ENCODE results near the gene NTNG1. TPM values are rescaled to one million over a fixed set of nuclear protein-coding genes. Genes with fewer than 3 reads are reported as not detected.

NTNG1 gene
- total and polyA plus RNA-seq, 11 donors: 4.6 TPM; not detected in 10

DNA sequence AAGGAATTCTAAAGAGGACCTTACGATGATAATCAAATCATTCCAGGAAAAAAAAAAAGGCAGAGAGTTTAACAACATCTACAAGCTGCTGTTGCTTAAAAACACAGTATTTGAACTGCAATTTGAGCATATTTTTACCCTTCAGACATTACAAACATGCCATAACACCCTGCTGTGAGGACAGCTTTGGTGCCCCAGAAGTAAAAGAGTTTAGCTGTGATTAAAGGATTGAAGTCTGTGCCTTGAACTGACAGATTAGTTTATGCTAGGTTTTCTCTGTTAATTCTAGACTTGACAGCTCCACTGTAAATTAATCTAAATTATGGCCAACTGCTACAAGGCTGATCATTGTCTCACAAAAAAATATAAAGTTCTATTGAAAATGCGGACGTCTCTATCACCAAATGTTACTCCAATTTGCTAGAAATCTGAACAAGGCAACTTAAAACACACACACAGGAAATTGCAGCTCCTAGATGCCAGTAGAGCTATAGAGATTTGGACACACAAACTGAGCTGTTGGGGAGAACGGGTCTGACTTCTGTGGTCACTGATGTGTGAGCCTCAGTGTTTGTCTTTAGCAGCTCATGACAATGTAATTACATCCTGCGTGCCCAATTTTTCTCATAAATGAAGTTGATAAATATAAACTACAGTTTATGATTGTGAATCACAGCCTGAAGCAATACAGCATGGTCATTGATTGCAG is 217.9 kb downstream of the NTNG1 start:
- H3K27ac ChIP-seq: no peak overlapping the region
- no peak for DNase-seq
- no peaks in the 10 kb centered on the region for H3K27me3 ChIP-seq
- ATAC-seq: no peak
- TF ChIP-seq POLR2A (IDR thresholded peaks at IDR 0.05): no peak
- TF ChIP-seq, protein P1, sequence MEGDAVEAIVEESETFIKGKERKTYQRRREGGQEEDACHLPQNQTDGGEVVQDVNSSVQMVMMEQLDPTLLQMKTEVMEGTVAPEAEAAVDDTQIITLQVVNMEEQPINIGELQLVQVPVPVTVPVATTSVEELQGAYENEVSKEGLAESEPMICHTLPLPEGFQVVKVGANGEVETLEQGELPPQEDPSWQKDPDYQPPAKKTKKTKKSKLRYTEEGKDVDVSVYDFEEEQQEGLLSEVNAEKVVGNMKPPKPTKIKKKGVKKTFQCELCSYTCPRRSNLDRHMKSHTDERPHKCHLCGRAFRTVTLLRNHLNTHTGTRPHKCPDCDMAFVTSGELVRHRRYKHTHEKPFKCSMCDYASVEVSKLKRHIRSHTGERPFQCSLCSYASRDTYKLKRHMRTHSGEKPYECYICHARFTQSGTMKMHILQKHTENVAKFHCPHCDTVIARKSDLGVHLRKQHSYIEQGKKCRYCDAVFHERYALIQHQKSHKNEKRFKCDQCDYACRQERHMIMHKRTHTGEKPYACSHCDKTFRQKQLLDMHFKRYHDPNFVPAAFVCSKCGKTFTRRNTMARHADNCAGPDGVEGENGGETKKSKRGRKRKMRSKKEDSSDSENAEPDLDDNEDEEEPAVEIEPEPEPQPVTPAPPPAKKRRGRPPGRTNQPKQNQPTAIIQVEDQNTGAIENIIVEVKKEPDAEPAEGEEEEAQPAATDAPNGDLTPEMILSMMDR (IDR thresholded peaks at IDR 0.05): no peak
- intact Hi-C loops (cut with DNase I): no loop called here
- no peak overlapping the region for H3K4me3 ChIP-seq
- no peaks in the 10 kb centered on the region for H3K36me3 ChIP-seq
- H3K4me1 ChIP-seq: no peaks in the 10 kb centered on the region
- WGBS, 4 donors: 54 to 69% (median 60%) methylated on average over 5 of the region's 5 CpGs
- H3K9me3 ChIP-seq: no peaks in the 10 kb centered on the region

DNA sequence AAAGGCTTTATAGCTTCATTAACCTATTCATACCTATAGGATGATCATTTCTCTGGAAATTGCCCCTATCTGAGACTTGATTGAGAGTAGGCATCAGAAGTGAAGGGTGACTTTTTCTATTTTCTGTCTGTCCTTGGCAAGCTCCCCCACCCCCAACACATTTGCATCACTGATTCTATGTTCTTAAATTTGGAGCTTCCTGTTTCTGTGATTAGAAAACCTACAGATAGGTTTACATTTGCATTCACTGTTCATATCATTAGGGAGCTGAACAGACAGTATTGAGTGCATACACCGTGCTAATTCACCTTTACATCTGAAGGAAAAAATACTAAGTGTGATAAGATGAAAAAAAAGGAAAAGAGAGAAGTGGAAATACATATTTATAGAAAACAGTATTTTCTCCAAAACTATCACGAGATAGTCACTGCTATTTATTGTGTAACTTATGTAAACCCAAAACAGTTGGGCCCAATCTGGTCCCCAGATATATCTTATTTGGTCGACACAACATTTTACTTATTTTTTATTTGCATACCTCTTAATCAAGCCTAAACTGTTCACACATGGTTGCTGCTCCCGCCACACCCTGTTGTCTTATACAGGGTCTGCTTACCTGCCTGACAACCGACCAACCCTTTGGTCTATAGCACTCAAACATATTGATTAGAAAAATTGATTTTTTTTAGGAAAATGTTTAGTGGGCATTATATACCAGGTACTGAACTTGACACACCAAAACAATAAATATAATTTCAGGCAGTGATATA is 218.8 kb downstream of the NTNG1 start:
- ATAC-seq (no peak), DNase-seq (no peak)
- Histone ChIP-seq H3K4me1 (no peaks in the 10 kb centered on the region), H3K9me3 (no peaks in the 10 kb centered on the region), H3K4me3 (no peak overlapping the region), H3K27me3 (no peaks in the 10 kb centered on the region), H3K27ac (no peak overlapping the region), H3K36me3 (no peaks in the 10 kb centered on the region)
- intact Hi-C loops (cut with DNase I): no loop called here
- TF ChIP-seq, protein P1 (IDR thresholded peaks at IDR 0.05): no peak
- no peak for TF ChIP-seq POLR2A (IDR thresholded peaks at IDR 0.05)
- WGBS, 4 donors: 61 to 71% (median 64%) methylated on average over 5 of the region's 5 CpGs

DNA sequence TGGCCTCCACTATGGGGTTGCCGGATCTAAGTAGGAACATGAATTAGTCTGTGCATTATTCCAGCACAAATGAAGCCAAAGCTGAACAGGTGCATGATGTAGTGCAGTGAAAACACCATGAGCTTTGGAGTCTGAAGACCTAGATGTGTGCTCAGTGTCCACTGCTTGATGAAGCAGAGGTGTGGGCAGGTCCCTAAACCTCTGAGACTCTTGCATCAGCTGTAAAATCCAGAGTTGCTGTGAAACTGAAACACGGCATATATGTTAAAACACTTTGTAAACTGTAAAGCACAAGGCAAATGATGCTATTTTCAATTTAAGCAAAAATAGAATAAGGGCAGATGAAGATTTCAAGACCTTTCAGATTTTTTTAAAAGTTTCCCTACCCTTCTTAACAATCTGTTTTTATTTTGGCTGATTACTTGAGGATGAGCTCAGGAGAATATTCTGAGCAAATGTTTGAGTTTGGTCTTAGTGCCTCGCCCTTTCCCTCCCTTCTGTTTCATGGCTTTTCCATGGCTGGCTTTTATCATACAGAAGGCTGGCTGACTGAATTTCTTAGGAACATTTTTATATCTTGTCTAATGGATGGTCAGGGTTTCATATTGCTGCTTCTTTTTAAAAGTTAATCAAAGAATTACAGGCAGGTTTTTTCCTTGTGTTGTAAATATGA is 221.8 kb downstream of the NTNG1 start:
- TF ChIP-seq, protein P1 (IDR thresholded peaks at IDR 0.05): no peak
- no peak for TF ChIP-seq POLR2A (IDR thresholded peaks at IDR 0.05)
- DNase-seq (no peak), ATAC-seq (no peak)
- H3K9me3 ChIP-seq: no peaks in the 10 kb centered on the region
- H3K27me3 ChIP-seq: no peaks in the 10 kb centered on the region
- no peak overlapping the region for H3K27ac ChIP-seq
- 75 to 85% (median 80%) methylated on average over 3 of the region's 3 CpGs for WGBS, 4 donors
- intact Hi-C loops (cut with DNase I): no loop called here
- no peaks in the 10 kb centered on the region for H3K4me1 ChIP-seq
- H3K36me3 ChIP-seq: no peaks in the 10 kb centered on the region
- H3K4me3 ChIP-seq: no peak overlapping the region

DNA sequence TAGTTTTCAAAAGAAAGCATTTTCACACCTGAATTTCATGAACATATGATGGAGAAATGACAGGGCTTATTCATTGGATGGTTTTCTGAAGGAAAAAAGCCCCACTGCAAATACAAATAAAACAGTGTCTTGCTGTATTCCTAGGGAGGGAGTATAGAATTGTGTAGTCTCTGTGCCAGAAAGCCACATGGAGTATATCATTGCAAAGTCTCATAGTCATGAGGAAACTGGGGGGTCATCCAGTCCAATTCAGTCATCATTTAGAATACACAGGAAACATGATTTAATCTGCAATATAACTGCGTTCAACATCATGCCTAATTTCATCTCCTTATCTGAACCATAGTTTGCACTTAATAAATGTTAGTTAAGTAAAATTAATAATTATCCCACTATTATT is 222.3 kb downstream of the NTNG1 start:
- H3K27me3 ChIP-seq: no peaks in the 10 kb centered on the region
- intact Hi-C loops (cut with DNase I): no loop called here
- WGBS, 4 donors: 43 to 62% (median 48%) methylated on average over 1 of the region's 1 CpG
- H3K36me3 ChIP-seq: no peaks in the 10 kb centered on the region
- TF ChIP-seq, protein P1 (IDR thresholded peaks at IDR 0.05): no peak
- no peak for TF ChIP-seq POLR2A (IDR thresholded peaks at IDR 0.05)
- no peaks in the 10 kb centered on the region for H3K4me1 ChIP-seq
- no peak for DNase-seq
- ATAC-seq: no peak
- H3K27ac ChIP-seq: no peak overlapping the region
- H3K4me3 ChIP-seq: no peak overlapping the region
- no peaks in the 10 kb centered on the region for H3K9me3 ChIP-seq
